K562 (cell line): ENCODE measurements around the gene RPP21. TPM values are rescaled to one million over a fixed set of nuclear protein-coding genes. Genes with fewer than 3 reads are reported as not detected.

Experiments used
- CHCHD3 ChIP-seq: fragments of 250-450 bp; sonication (Bioruptor Pico); IDR thresholded peaks from 2 replicates; pipeline ENCODE4 v2.1.2; 2022; ENCODE audit warnings: mild to moderate bottlenecking
- EP400 ChIP-seq: fragments of 450-650 bp; IDR thresholded peaks from 2 replicates; pipeline ENCODE4 v1.6.1; 2017; ENCODE audit warnings: antibody characterized with exemption, mild to moderate bottlenecking, moderate library complexity
- FOS ChIP-seq: IDR thresholded peaks from 3 replicates; pipeline ENCODE4 v1.6.1; 2011; ENCODE audit not compliant: insufficient read length; ENCODE audit errors: extremely low read depth
- HNRNPL ChIP-seq: fragments of 200-400 bp; formaldehyde crosslinking; IDR thresholded peaks from 2 replicates; pipeline ENCODE4 v1.6.1; 2017; ENCODE audit warnings: low read depth, mild to moderate bottlenecking, low read length
- HNRNPLL ChIP-seq: fragments of 200-400 bp; formaldehyde crosslinking; IDR thresholded peaks from 2 replicates; pipeline ENCODE4 v1.6.1; 2017; ENCODE audit warnings: low read length, low read depth, mild to moderate bottlenecking; ENCODE audit not compliant: poor library complexity, severe bottlenecking
- ILF3 ChIP-seq: fragments of 450-650 bp; IDR thresholded peaks from 2 replicates; pipeline ENCODE4 v1.6.1; 2018; ENCODE audit warnings: antibody characterized with exemption, mild to moderate bottlenecking, moderate library complexity, borderline replicate concordance
- KDM5B ChIP-seq: fragments of 200-600 bp; sonication (generic); IDR thresholded peaks from 2 replicates; pipeline ENCODE4 v1.6.1; 2012; ENCODE audit warnings: low read depth, mild to moderate bottlenecking, moderate library complexity, low read length, control low read depth, inconsistent platforms; ENCODE audit not compliant: insufficient replicate concordance
- MYC ChIP-seq, 2 experiments: fragments of 250-450 bp in 1 of 2; sonication (Bioruptor Pico) in 1 of 2; IDR thresholded peaks; 2 replicates each; pipeline versions ENCODE4 v1.5.1 to v1.6.1; 2012 to 2021; ENCODE audit warnings: low read depth in 2 of 2, borderline replicate concordance in 1 of 2, improper control_type of control experiment in 1 of 2, low read length in 1 of 2, mild to moderate bottlenecking in 1 of 2, moderate library complexity in 1 of 2
- NFIC ChIP-seq: fragments of 450-650 bp; IDR thresholded peaks from 2 replicates; pipeline ENCODE4 v1.6.1; 2017; ENCODE audit warnings: mild to moderate bottlenecking, inconsistent platforms
- NR2C2 ChIP-seq, 2 experiments: fragments of 200-800 bp in 1 of 2; sonication (Bioruptor generic) in 1 of 2; sonication (generic) in 1 of 2; formaldehyde crosslinking in 1 of 2; IDR thresholded peaks; 2 replicates each; pipeline versions ENCODE4 v1.6.1 to v1.8.0; 2016 to 2022; ENCODE audit warnings: mild to moderate bottlenecking in 1 of 2, missing compliant biosample characterization in 1 of 2, missing genetic modification characterization in 1 of 2, missing genetic modification reagents in 1 of 2
- PHTF2 ChIP-seq: fragments of 250-450 bp; sonication (Bioruptor Pico); IDR thresholded peaks from 2 replicates; pipeline ENCODE4 v1.5.0; 2021; ENCODE audit warnings: mild to moderate bottlenecking
- RBBP5 ChIP-seq: fragments of 200-600 bp; sonication (generic); IDR thresholded peaks from 2 replicates; pipeline ENCODE4 v1.6.1; 2012; ENCODE audit warnings: borderline replicate concordance, mild to moderate bottlenecking, low read length, control low read depth, inconsistent platforms; ENCODE audit not compliant: insufficient read depth, poor library complexity, severe bottlenecking
- SMARCE1 ChIP-seq: fragments of 450-650 bp; IDR thresholded peaks from 2 replicates; pipeline ENCODE4 v1.7.1; 2016; ENCODE audit warnings: mild to moderate bottlenecking
- TAF15 ChIP-seq: fragments of 200-400 bp; formaldehyde crosslinking; IDR thresholded peaks from 2 replicates; pipeline ENCODE4 v1.6.1; 2017; ENCODE audit warnings: mild to moderate bottlenecking, low read depth, low read length, moderate library complexity
- U2AF1 ChIP-seq: fragments of 200-400 bp; formaldehyde crosslinking; optimal IDR thresholded peaks from 2 replicates; pipeline ENCODE3; 2017; ENCODE audit warnings: mild to moderate bottlenecking, low read depth, low read length, moderate library complexity
- XRCC5 ChIP-seq: fragments of 200-400 bp; formaldehyde crosslinking; IDR thresholded peaks from 2 replicates; pipeline ENCODE4 v1.6.1; 2017; ENCODE audit warnings: low read depth, mild to moderate bottlenecking, low read length
- ZNF165 ChIP-seq: fragments of 250-450 bp; sonication (Bioruptor Pico); IDR thresholded peaks from 2 replicates; pipeline ENCODE4 v1.4.0; 2020; ENCODE audit warnings: borderline replicate concordance
- ZNF431 ChIP-seq: sonication (generic); formaldehyde crosslinking; IDR thresholded peaks from 2 replicates; pipeline ENCODE4 v1.8.0; 2022; ENCODE audit warnings: mild to moderate bottlenecking, missing genetic modification reagents
- ZNF584 ChIP-seq: fragments of 200-800 bp; sonication (Bioruptor generic); IDR thresholded peaks from 2 replicates; pipeline ENCODE4 v1.6.1; 2016; ENCODE audit warnings: low read depth, mild to moderate bottlenecking, missing genetic modification characterization, missing compliant biosample characterization
- ZNF586 ChIP-seq: fragments of 450-650 bp; formaldehyde crosslinking; conservative IDR thresholded peaks from 2 replicates; pipeline ENCODE4 v1.4.0; 2020; ENCODE audit warnings: mild to moderate bottlenecking, moderate library complexity
- ZNF75A ChIP-seq: fragments of 450-650 bp; formaldehyde crosslinking; IDR thresholded peaks from 2 replicates; pipeline ENCODE4 v1.4.0; 2020; ENCODE audit warnings: mild to moderate bottlenecking
- ZZZ3 ChIP-seq: fragments of 450-650 bp; IDR thresholded peaks from 2 replicates; pipeline ENCODE4 v1.6.1; 2016; ENCODE audit warnings: antibody characterized with exemption, mild to moderate bottlenecking, moderate library complexity
- polyA plus RNA-seq, 8 experiments: library from polyadenylated mRNA; depleted of rRNA in 4 of 8; stranded (reverse) in 5 of 8; unstranded in 3 of 8; fragments of >200 nt; fragmentation: Nextera tagmentation in 2 of 8; fragmentation: Illumina TruSeq in 1 of 8; extraction: Ambion mirVana in 2 of 8; extraction: Trizol in 1 of 8; gene quantifications; 2 replicates each; pipeline versions ENCODE4 v1.2.1 to v1.2.3, GENCODE V29; 2011 to 2014; ENCODE audit warnings: inconsistent platforms in 1 of 8, missing spikeins in 1 of 8
- total RNA-seq, 7 experiments: library from RNA; depleted of rRNA in 6 of 7; stranded (reverse); fragments of >200 nt in 6 of 7; fragmentation: Illumina TruSeq in 2 of 7; extraction: Trizol in 2 of 7; gene quantifications; 2 replicates each; pipeline versions ENCODE4 v1.2.1 to v1.2.3, GENCODE V29; 2011 to 2021; ENCODE audit warnings: low replicate concordance in 1 of 7
- TF ChIP-seq, protein P1 (sequence below): sonication (generic); formaldehyde crosslinking; IDR thresholded peaks from 2 replicates; pipeline ENCODE4 v1.8.0; 2022; ENCODE audit warnings: missing genetic modification reagents, mild to moderate bottlenecking, borderline replicate concordance
- TF ChIP-seq, protein P2 (sequence below): fragments of 200-800 bp; sonication (Bioruptor generic); IDR thresholded peaks from 2 replicates; pipeline ENCODE4 v1.6.1; 2017; ENCODE audit warnings: missing genetic modification characterization, missing compliant biosample characterization
- TF ChIP-seq, protein P3 (sequence below): conservative IDR thresholded peaks from 2 replicates; pipeline ENCODE4 v1.6.1; 2011; ENCODE audit warnings: low read depth, mild to moderate bottlenecking, low read length; ENCODE audit not compliant: control insufficient read depth

RPP21 gene
- total and polyA plus RNA-seq, 9 of the 15 experiments (the other 6 are each of a cell fraction or from before 2014, with no cell fraction given), result 62.1 to 362 (median 166) TPM

DNA sequence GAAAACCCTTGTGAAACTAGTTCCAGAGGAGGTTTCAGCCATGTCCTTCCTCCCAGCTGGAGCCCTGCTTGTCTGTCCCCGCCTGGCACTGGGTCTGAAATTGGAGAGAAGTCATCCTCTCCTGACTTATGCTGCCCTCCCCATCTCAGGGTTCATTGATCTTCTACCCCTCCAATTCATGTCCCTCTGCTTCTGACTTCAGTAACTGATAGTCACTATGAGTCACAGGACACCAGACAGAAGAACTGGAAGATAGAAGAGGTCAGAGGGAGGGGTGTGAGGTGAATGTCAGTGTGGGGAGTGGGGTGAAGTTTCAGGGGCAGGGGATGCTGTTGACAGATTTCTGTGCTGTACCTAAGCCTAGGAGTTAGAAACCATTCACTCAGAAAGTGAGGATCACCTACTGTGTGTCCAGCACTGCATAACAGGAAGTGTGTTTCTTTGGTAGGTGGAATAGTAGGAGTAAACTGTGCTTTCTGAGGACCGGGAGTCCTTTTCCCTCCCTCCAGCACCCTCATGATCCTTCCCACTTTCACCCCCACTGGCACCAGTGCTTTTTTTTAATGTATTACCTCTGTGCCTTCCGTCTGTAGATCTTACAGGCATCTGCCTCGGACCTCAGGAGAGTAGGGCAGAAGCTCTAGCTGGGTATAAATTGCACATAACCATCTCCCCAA is 627 bp upstream of the RPP21 start (continued):
- TF ChIP-seq ZNF584 (CRISPR knock-in tag) (0 out of 2 replicates have a peak, but pooled peaks have one; percentile 39), KDM5B (no peak), CHCHD3 (CRISPR knock-in tag) (no peak), HNRNPL (no peak), RBBP5 (no peak), ILF3 (no peak), SMARCE1 (peak; percentile 92), ZNF431 (CRISPR knock-in tag) (no peak), ZNF586 (CRISPR knock-in tag) (no peak), PHTF2 (CRISPR knock-in tag) (no peak), ZZZ3 (no peak), TAF15 (no peak), NFIC (no peak), EP400 (no peak), U2AF1 (no peak), ZNF165 (CRISPR knock-in tag) (no peak), FOS (no peak), HNRNPLL (no peak), NR2C2 (CRISPR knock-in tag; IDR thresholded peaks at IDR 0.05) (peak; percentile 19; the same call in 1 of the 2 replicates), NR2C2 (tag; IDR thresholded peaks at IDR 0.05) (no peak; the same call in 1 of the 2 replicates), XRCC5 (no peak), ZNF75A (CRISPR knock-in tag) (no peak), MYC (IDR thresholded peaks at IDR 0.05; ENCODE audit: low read depth, low read length) (no peak), MYC (CRISPR knock-in tag; IDR thresholded peaks at IDR 0.05; ENCODE audit: borderline replicate concordance, low read depth) (no peak)
- TF ChIP-seq, protein P1, sequence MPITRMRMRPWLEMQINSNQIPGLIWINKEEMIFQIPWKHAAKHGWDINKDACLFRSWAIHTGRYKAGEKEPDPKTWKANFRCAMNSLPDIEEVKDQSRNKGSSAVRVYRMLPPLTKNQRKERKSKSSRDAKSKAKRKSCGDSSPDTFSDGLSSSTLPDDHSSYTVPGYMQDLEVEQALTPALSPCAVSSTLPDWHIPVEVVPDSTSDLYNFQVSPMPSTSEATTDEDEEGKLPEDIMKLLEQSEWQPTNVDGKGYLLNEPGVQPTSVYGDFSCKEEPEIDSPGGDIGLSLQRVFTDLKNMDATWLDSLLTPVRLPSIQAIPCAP, result no peak
- TF ChIP-seq, protein P2, sequence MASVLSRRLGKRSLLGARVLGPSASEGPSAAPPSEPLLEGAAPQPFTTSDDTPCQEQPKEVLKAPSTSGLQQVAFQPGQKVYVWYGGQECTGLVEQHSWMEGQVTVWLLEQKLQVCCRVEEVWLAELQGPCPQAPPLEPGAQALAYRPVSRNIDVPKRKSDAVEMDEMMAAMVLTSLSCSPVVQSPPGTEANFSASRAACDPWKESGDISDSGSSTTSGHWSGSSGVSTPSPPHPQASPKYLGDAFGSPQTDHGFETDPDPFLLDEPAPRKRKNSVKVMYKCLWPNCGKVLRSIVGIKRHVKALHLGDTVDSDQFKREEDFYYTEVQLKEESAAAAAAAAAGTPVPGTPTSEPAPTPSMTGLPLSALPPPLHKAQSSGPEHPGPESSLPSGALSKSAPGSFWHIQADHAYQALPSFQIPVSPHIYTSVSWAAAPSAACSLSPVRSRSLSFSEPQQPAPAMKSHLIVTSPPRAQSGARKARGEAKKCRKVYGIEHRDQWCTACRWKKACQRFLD, result peak; percentile 31; the same call in 1 of the 2 replicates
- TF ChIP-seq, protein P3, sequence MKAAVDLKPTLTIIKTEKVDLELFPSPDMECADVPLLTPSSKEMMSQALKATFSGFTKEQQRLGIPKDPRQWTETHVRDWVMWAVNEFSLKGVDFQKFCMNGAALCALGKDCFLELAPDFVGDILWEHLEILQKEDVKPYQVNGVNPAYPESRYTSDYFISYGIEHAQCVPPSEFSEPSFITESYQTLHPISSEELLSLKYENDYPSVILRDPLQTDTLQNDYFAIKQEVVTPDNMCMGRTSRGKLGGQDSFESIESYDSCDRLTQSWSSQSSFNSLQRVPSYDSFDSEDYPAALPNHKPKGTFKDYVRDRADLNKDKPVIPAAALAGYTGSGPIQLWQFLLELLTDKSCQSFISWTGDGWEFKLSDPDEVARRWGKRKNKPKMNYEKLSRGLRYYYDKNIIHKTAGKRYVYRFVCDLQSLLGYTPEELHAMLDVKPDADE, result no peak
